NT2/D1 (cell line): ENCODE measurements around the gene NTRK2.

Experiments
- YY1 ChIP-seq: IDR thresholded peaks from 2 replicates; pipeline ENCODE4 v1.6.1; 2011; ENCODE audit not compliant: insufficient read length, insufficient read depth
- ZNF274 ChIP-seq: IDR thresholded peaks from 2 replicates; pipeline ENCODE4 v1.6.1; 2011; ENCODE audit warnings: mild to moderate bottlenecking, low read depth, low read length

DNA sequence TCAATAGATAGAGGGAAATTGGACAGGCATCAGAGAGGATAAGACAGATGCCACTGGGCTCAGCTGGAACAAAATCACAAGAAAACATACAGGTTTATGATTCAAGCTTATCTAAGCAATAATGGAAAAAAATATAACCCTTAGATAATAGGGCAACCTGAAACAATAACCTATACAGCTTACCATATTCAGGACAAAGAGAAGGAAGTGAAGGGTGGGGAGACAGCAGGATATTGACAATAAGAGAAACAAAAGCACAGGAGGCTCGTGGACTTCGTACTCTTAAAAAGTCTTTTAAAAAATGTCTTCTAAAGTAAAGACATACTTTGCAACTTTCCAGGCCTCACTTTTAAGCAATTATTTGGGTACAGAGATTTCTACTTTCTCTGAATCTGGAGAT is 225.3 kb downstream of the NTRK2 start:
- no peak for TF ChIP-seq YY1
- TF ChIP-seq ZNF274: no peak
